T-helper 9 cell (primary cell): Measurements from ENCODE around the gene FUZ.

Experiments used
- DNase-seq: peaks from one replicate; pipeline ENCODE4 v3.0.0-alpha.2; 2020
- total RNA-seq, 2 donors: gene quantifications; one replicate each; lab custom pipeline; 2026; lab: John Stamatoyannopoulos, UW

The FUZ gene
- total RNA-seq = 11.1 to 13.0 reads per million in 2 donors

- DNase-seq = peak; percentile 82
Measured at GRCh38 chr19:49812997-49813861, at the start of gene FUZ. FUZ (minus strand) TSS chr19:49813292; CDS start chr19:49813106, 186 bp downstream.

- no peak for DNase-seq
Measured at GRCh38 chr19:49862391-49863253, 49.5 kb upstream of the FUZ start.

GRCh38 chr19:49861541-49862378 lies 48.7 kb upstream of the FUZ start:
- no peak for DNase-seq

GRCh38 chr19:49861107-49861506 lies 48.0 kb upstream of the FUZ start:
- DNase-seq = no peak

- no peak for DNase-seq
Measured at GRCh38 chr19:49860336-49861102, 47.4 kb upstream of the FUZ start.

DNA sequence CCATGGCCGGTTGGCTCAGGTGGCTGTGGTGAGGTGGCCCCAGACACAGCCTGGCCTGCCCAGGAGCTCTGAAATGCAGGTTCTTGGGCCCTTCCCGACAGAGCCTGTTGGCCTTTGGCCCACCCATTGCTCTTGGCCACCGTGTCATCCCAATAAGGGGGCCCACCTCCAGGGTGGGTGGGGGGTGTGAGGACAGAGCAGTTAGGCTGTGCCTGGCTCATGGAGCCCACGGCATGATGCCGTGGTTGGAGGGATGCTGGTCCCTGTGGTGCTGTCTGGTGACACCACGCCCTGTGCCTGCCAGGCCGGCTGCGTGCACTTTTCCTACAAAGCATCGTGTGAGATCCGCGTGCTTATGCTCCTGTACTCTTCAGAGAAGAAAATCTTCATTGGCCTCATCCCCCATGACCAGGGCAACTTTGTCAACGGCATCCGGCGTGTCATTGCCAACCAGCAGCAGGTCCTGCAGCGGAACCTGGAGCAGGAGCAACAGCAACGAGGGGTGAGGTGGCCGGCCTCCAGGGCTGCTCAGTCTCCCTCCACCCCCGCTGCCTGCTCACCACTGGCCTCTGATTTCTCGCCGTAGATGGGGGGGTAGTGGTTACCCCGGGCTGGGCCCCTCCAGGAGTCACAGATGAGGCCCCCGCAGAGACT lies 46.7 kb upstream of the FUZ start:
- DNase-seq = no peak

GRCh38 chr19:49858088-49858985 lies 45.2 kb upstream of the FUZ start:
- DNase-seq = no peak

GRCh38 chr19:49857838-49858087 lies 44.7 kb upstream of the FUZ start:
- DNase-seq = no peak

DNA sequence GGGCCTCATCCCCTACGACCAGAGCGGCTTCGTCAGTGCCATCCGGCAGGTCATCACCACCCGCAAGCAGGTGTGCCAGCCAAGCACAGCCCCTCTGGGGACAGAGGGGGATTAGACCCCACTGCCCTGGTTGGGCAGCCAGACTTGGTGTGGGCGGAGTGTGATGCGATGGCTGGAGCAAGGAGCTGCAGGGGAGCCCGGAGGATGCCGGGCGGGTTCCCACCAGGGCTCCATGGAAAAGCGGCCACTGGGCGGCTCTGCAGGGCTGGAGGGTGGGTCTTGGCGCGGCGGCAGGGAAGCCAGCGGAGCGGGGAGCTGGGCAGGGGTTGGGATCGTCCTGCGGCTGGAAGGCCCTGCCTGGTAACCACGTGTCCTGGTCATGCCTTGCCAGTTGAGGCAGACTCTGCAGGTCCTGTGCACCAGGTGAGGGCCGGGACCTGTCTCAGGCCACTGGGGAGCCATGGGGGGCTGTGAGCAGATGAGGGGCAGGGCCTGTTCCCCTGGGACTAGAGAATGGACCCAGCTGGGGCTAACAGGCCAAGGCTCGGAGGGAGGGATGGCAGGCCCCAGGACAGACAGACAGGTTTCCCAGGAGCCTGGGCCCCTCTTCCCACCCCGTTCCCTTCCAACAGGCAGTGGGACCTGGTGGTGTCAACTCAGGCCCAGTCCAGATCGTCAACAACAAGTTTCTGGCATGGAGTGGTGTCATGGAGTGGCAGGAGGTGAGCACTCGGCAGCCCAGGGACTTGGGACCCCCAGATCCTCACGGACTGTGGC lies 44.2 kb upstream of the FUZ start:
- no peak for DNase-seq

GRCh38 chr19:49856574-49857021 lies 43.5 kb upstream of the FUZ start:
- no peak for DNase-seq

- no peak for DNase-seq
Measured at GRCh38 chr19:49855676-49856573, 42.8 kb upstream of the FUZ start.

DNA sequence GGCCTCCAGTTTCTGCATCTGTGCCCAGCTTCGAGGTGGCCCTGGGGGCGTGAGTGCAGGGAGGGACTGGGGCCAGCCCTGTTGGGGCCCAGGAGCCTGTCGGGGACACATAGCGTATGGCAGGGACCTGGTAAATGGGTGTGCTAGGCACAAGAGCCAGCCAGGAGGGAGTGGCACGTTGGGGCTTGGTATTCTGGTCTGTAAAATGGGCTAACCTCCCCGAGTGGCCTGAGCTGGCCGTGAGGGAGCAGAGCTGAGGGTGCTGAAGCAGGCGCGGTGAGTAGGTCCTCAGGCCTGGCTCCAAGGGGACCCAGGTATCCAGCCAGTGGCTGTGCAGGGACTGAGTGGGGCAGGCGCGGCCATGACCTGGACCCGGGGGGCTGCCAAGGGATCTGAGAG lies 42.2 kb upstream of the FUZ start:
- DNase-seq = no peak

DNA sequence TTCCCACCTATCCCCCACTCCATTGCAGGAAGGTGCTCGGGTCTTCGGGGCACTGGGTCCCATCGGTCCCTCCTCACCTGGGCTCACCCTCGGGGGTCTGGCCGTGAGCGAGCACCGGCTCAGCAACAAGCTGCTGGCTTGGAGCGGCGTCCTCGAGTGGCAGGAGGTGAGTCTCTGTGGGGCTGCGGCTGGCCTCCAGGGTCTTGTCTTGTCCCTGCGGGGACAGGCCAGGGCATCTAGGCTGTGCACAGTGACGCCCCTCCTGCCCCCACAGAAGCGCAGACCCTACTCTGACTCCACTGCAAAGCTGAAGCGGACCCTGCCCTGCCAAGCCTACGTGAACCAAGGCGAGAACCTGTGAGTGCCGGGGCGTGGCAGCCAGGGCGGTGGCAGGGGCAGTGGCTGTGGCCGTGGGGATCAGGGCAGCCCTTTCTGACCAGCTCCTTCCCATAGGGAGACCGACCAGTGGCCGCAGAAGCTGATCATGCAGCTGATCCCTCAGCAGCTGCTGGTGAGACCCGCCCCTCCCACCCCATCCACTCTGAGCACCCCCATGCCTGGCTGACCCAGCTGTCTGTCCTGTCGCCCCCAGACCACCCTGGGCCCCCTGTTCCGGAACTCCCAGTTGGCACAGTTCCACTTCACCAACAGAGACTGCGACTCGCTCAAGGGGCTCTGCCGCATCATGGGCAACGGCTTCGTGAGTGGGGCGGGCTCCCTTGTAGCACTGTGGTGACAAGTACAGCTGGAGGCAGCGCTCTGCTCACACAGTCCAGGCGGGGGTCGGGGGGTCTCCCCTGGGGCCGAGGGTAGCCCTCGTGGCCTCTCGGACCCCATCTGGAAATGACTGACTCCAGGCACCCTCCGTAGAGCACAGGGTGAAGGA lies 41.5 kb upstream of the FUZ start:
- DNase-seq = no peak

DNA sequence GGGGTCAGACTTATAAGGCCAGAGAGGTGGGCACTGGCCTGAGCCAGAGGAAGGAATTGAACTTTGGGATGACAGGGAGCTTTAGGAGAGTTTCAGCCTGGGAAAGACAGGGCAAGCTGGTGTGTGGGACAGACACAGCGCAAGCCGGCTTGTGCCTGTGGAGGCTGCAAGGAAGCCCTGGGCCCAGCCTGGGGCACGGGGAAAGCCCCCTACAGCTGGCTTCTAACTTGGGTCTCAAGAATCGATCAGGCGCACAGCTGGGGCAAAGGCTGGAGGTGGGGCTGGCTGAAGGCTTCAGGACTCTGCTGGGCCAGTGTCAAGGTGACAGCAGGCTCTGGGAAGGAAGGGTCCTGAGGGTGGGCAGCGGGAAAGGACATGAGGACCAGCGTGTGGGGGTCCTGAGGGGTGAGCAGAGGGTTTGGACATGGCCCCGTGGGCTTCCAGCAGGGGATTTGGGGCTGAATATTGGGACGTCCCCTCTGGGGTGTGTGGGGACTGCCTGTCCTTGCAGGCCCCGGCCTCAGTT lies 40.8 kb upstream of the FUZ start:
- no peak for DNase-seq

DNA sequence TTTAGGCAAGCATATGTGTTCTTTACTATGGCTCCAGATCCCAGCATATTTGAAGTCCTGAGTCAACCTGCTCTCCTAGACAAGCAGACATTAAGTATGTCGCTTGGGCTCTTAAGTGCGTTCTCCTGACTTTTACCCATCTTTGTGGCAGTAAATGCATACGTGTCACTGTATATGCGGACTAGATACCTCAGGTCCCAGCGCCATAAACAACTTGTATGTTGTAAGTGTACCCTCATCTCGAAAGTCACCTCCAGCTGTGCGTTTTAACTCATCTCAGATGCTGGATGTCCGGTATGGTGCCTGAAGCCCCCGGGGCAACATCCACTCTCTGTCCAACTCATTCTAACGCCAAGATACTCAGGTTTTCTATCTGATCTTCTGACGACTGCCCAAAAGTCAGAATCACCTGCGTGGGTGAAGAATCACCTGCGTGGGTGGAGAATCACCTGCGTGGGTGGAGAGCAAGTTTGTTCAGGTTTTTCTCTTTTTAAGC lies 39.6 kb upstream of the FUZ start:
- DNase-seq = no peak

- DNase-seq = no peak
Measured at GRCh38 chr19:49851456-49852259, 38.6 kb upstream of the FUZ start.
